Measurements from ENCODE around the gene RIPOR1. TPM values are rescaled to one million over a fixed set of nuclear protein-coding genes. Genes with fewer than 3 reads are reported as not detected.

RIPOR1 gene
- total RNA-seq, 1 experiment from 2014 or later: 82.2 TPM

- DNase-seq (ENCODE audit: low read depth, low spot score): no peak
- H3K4me3 ChIP-seq (ENCODE audit: low read depth in 2 of 2, low read length in 2 of 2): no peak overlapping the region
- H3K27ac ChIP-seq (ENCODE audit: low read length): no peak overlapping the region
- H3K9me3 ChIP-seq (ENCODE audit: control insufficient read depth, insufficient read depth, low read depth, low read length): no peaks in the 10 kb centered on the region
- no peak for TF ChIP-seq TCF7L2 (IDR thresholded peaks at IDR 0.05; ENCODE audit: low read depth, low read length)
- no peak for TF ChIP-seq SIN3A (IDR thresholded peaks at IDR 0.05; ENCODE audit: borderline replicate concordance, insufficient read depth, low read depth, low read length)
- no peak for TF ChIP-seq REST (IDR thresholded peaks at IDR 0.05; ENCODE audit: insufficient read depth in 1 of 2, low read depth in 2 of 2, low read length in 1 of 2)
- no peak for TF ChIP-seq CTCF (IDR thresholded peaks at IDR 0.05)
- TF ChIP-seq POLR2AphosphoS5 (IDR thresholded peaks at IDR 0.05; ENCODE audit: low read depth, low read length): no peak
- ChIA-PET CTCF (no interaction called here), POLR2A (interaction anchor here (0.6 kb wide), 1 partner anchor 21 kb away, joined by 4 read pairs; no protein-coding TSS in a partner anchor)
- H3K36me3 ChIP-seq (ENCODE audit: control insufficient read depth, insufficient read depth, low read length): no peaks in the 10 kb centered on the region; the same call in 1 of the 2 replicates
- BruUV-seq (replicated peaks): no TSS peak
- no peak for ATAC-seq
- no peaks in the 10 kb centered on the region for H3K4me1 ChIP-seq (ENCODE audit: control insufficient read depth, insufficient read depth, low read length)
- no peaks in the 10 kb centered on the region for H3K27me3 ChIP-seq (ENCODE audit: control insufficient read depth, insufficient read depth, low read length)
- in situ Hi-C loops (cut with HindIII; ENCODE audit: low pct_unique_long_range_greater_than_20kb, low sequenced_read_pairs): no loop called here
- intact Hi-C loops (cut with micrococcal nuclease; ENCODE audit: unreplicated experiment): no loop called here
Observed at GRCh38 chr16:67571981-67572431, 43.4 kb downstream of the RIPOR1 start.

GRCh38 chr16:67579686-67580085 is 51.1 kb downstream of the RIPOR1 start:
- ChIA-PET CTCF (no interaction called here), POLR2A (no interaction called here)
- Histone ChIP-seq H3K9me3 (ENCODE audit: control insufficient read depth, insufficient read depth, low read depth, low read length) (no peaks in the 10 kb centered on the region), H3K4me3 (ENCODE audit: low read depth in 2 of 2, low read length in 2 of 2) (no peak overlapping the region), H3K36me3 (ENCODE audit: control insufficient read depth, insufficient read depth, low read length) (no peaks in the 10 kb centered on the region), H3K27me3 (ENCODE audit: control insufficient read depth, insufficient read depth, low read length) (no peaks in the 10 kb centered on the region), H3K4me1 (ENCODE audit: control insufficient read depth, insufficient read depth, low read length) (no peaks in the 10 kb centered on the region), H3K27ac (ENCODE audit: low read length) (no peak overlapping the region)
- TF ChIP-seq SIN3A (IDR thresholded peaks at IDR 0.05; ENCODE audit: borderline replicate concordance, insufficient read depth, low read depth, low read length) (no peak), CTCF (IDR thresholded peaks at IDR 0.05) (no peak), TCF7L2 (IDR thresholded peaks at IDR 0.05; ENCODE audit: low read depth, low read length) (no peak), REST (IDR thresholded peaks at IDR 0.05; ENCODE audit: insufficient read depth in 1 of 2, low read depth in 2 of 2, low read length in 1 of 2) (no peak), POLR2AphosphoS5 (IDR thresholded peaks at IDR 0.05; ENCODE audit: low read depth, low read length) (no peak)
- BruUV-seq (replicated peaks): no TSS peak
- in situ Hi-C loops (cut with HindIII; ENCODE audit: low pct_unique_long_range_greater_than_20kb, low sequenced_read_pairs): no loop called here
- ATAC-seq (no peak), DNase-seq (ENCODE audit: low read depth, low spot score) (no peak)
- intact Hi-C loops (cut with micrococcal nuclease; ENCODE audit: unreplicated experiment): no loop called here
